DMS53 (cell line): ENCODE results near the gene ST8SIA4.

Experiments
- DNase-seq: peaks from one replicate; lab custom pipeline; 2025; lab: John Stamatoyannopoulos, UW

ST8SIA4 gene

DNA sequence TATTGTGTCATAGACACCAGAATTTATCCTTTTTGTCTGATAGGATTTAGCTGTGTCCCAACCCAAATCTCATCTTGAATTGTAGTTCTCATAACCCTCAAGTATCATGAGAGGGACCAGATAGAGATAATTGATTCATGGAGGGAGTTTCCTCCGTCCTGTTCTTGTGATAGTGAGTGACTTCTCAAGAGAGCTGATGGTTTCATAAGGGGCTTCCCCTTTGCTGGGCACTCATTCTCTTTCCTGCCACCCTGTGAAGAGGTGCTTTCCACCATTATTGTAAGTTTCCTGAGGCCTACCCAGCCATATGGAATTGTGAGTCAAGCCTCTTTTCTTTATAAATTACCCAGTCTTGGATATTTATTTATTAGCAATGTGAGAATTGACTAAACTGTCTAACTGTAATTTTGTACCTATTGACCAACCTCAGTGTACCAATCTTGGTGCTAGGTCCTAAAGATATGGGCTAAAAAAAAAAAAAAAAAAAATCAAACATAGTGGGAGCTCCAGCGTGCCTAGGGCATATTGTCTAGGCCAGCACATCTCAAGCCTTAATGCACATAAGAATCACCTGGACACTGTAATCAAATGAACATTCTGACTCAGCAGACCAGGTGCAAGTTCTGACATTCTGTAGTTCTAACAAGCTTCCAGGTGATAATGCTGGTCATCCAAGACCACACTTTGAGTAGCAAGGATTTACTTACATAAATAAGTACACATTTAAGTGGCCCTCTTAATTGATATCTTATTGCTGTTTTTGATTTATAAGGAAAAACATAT, 30.5 kb downstream of the ST8SIA4 start:
- peak; percentile 51 for DNase-seq

DNA sequence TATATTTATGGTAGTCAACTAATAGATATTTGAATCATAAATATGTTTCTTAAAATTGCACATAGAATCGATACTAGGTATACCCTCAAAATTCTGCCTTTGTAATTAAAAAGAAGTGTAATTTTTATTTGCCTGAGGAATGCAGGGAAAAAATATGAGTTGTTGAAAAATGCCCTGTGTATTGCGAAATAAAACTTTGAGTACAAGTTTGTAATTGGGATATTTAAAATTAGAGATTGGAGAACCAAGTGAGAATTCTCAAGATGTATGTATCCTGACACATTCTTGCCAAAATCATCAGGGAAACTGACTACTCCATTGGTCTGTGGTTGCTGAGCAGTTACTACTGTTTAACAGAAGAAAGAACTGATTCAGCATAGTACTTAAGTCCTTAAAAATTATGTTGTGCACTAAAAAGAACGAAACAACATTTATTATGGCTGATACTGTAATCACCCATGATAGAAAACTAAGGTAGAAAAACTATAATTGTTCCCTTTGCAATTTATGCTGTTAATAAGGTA, 36.0 kb downstream of the ST8SIA4 start:
- no peak for DNase-seq

DNA sequence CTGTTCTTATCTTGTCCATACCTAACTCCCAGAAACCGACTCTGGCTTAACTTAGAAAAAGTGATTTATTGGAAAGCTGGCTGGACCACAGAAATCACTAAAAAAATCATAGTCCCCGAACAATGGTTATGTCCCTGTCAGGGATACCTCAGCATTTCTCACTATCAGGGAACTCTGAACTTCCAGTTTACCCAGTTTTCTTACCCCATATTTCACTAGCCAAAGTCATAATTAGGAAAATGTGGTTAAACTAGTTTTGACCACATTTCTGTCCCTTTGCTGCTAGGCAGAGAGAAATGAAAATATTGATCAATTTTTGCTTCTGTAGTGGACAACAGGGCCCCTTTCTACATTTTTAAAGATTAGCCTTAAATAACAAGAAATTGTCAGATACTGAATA, 38.2 kb downstream of the ST8SIA4 start:
- DNase-seq: no peak

DNA sequence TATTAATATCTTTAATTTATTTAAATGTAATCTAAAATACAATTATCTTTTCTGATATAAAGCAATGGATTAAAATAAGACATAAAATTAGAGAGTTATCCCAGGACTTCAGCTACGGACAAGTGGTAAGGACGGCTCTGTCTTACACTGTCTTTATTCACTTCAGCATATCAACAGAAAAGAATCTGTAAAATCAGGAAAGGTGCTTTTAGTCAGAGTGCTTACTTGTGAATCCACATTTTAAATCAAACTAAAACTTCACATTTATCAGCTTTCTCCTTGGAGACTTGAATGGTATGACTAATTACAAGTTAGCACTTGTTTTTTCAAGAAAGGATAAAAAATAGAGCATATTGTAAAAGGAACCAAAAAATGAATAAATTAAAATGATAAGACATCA, 39.3 kb downstream of the ST8SIA4 start:
- no peak for DNase-seq

DNA sequence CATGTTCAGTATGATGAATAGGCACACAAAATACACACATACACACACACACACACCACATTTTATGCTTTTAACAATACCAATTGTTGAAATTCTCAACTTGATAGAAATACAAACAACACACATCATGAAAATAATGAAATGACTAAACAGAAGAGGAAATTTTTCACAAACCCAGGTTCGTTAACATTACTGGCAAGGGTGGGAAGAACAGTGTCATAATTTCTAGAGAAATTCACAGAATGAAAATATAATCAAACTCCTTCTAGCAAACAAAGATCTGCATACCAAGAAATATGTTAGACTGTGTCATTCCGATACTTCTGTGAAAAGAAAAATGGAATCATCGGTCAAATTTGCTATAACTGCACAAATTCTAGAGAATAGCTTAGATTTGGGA, 41.9 kb downstream of the ST8SIA4 start:
- no peak for DNase-seq

DNA sequence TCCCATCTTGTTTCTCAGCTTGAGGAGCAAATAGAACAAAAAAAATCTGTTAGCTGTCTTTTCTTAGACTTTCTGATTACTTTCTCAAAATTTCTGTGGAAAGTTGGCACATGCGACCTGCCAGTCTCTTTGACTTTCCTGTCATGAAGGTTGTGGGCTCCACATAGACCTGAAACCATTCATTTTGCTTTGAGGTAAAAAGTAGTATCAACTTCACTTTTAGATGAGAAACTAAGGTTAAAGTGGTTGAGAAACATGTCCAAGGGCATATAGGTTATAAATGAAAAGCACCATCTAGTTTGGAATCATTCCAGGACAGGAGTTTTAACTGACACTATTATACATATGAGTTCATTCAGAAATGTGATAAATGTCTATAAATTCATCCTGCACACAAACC, 42.7 kb downstream of the ST8SIA4 start:
- DNase-seq: no peak

DNA sequence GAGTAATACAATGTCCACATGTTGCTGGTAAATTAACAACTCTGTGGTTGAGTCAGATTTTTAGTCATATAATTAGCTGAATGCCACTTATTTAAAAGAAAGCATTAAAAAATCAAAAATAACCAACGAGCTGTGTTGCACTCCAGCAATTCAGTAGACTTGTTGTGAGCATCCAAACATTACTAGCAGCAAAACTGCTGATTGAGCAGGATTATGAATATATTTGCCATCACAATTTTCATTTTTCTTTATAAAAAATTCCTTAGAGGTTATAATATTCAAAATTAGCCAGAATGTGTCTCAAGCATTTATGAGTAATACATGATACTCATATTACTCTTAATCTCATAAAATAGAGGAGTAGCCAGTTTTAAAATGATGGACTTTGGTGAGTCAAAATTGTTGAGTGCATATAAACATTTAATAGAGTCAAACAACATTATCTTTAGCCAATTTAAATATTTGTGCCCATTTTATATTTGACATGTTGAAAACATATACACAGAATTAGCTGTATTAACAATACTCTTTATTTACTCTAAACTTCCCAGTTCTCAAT, 44.0 kb downstream of the ST8SIA4 start:
- DNase-seq: no peak

DNA sequence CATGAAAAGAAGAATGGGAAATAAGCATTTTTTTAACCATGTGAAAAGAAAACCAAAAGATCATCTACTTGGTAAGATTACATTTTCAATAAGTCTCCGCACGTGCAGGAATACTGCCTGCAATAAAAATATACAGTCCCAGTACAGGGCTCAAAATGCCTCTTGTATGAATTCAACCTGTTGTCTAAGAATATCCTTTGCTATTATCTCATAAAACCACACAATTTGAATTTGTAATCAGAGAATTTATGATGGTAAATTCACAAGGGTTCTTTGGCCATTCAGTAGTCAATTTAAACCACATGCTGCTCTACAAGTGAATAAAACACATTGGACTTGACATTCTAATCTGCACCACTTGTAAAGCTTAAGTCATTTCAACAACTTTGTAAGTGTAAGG, 46.6 kb downstream of the ST8SIA4 start:
- no peak for DNase-seq

DNA sequence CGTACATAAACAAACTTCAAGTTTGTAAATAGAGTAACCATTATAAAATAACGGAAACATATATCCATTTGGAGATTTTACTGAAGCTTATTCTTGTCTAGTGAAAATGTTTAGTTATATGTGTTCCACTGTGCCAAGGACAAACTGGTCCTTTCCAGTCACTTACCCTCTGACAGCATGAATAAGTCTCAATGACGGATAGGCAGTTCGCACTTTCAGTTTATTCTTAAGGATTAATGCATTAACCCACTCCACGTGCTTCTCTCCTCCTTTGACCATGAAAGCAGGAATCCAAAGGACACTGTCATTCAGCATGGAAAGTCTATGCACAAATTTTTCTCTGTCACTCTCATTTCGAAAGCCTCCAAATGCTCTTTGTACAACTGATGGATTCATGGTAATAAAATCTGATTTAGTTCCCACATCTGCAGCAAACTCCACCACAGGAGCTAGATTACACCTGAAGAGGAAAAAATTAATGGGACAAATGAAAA, 47.1 kb downstream of the ST8SIA4 start:
- no peak for DNase-seq

DNA sequence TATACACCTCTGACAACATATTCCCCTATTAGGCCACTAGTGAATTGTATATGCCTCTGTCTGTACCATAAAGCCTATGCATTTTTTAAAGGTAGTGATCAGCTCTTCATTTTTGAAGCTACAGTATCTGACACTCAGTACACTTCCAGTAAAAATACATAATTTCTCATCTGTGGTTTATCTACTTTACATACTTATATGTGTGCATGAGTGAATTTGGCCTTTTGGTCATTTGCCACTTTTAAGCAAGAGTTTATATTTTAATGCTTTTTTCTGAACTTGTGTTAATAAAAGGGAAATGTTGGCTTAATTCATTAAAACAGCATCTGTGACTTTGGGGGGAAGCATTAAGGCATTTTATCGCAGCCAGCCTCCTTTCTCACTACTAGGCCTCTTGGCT, 47.8 kb downstream of the ST8SIA4 start:
- no peak for DNase-seq

DNA sequence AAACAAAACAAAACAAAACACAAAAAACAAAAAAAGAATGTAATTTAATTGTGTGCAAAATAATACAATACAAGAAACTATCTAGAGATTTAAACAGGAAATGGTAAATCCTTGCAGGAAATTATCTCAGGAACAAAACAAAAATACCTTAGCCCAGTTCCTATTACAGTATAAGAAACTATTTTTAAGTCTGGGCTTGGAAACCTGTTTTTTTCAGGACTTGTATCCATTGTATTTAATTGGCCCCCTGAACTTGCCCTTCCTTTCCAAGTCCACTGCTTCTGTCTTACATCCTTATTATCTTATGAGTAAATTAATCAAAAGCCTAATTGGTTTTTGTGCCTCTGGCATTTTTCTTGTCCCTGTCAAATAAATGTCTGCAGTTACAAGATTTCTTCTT, 48.5 kb downstream of the ST8SIA4 start:
- no peak for DNase-seq

DNA sequence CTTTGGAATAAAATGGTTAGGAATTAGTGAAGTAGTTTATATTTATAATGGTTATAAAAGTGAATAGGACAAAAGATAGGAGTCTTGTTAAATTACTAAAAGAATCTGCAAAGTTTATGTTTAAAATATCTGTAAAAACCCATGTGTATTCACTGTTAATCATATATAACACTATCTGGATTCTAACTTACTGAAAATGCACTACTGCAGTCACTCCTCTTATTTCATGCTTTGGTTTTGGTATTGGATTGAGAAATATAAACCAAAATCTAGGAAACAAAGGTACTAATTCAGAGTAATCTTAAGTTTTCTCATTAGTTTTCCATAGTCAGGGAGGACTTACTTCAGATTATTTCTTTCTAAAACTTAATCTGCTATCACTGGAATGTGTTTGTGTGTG, 49.5 kb downstream of the ST8SIA4 start:
- no peak for DNase-seq

DNA sequence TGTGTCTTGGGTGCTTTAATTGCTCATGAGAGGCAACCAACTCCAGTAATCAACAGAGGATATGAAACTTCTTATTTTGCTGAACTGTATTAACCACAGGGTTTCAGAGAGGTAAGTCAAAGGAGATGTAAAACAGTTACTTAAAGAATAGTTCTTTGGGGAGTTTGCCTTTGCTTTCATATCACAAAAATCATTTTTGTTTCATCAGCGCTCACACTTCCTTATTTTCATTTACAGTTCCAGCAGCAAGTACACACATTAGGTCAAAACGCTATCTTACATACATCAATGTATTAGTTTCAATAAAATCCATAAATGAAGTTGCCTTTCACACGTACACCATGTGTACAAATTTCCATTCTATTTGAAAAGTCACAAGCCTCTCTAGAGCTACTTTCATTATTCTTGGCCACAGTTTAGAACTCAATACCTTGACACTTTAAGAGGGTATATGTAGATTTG, 50.1 kb downstream of the ST8SIA4 start:
- DNase-seq: no peak

DNA sequence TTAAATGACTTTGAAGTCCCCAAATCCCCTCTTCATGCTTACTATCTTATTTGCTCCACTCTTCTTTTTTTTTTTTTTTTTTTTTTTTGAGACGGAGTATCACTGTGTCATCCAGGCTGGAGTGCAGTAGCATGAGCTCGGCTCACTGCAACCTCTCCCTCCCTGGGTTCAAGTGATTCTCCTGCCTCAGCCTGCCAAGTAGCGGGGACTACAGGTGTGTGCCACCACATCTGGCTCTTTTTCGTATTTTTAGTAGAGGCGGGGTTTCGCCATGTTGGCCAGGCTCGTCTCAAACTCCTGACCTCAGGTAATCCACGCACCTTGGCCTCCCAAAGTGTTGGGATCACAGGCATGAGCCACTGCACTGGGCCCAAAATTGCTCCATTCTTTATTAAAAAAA, 51.0 kb downstream of the ST8SIA4 start:
- no peak for DNase-seq

DNA sequence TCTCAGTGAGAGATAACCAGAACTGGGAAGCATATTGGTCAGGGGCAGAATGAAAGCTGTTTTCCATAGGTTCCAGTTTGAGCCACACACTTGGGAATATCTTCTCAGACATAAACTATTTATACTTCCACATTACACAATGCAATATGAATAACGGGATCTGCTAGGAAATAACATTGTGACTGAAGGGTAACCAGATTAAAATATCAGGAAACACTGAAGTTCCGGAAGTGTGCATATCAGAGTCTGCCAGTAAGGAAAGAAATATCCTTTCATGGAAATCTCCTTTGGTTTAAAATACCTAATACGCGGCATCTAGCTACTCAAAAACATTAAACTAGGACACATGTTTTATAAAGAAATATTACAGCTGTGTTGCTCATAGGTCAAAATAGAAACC, 56.3 kb downstream of the ST8SIA4 start:
- no peak for DNase-seq

DNA sequence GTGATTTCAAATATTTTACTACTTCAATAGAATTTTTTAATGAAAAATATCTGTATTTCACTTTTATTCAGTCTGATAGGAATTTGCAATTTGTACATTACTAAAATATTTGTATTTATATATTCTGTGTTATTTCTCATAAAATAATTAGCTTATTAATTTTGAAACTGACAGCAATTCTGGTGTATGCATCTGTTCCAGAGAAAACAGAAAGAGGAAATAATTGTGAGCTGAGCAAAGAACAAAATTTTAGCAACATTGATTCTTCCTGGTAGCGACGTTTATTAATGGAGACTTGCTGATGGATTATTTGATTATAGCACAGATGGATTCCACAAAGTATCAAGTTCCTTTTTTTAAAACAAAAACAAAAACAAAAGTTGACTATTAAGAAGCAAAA, 61.0 kb downstream of the ST8SIA4 start:
- no peak for DNase-seq

DNA sequence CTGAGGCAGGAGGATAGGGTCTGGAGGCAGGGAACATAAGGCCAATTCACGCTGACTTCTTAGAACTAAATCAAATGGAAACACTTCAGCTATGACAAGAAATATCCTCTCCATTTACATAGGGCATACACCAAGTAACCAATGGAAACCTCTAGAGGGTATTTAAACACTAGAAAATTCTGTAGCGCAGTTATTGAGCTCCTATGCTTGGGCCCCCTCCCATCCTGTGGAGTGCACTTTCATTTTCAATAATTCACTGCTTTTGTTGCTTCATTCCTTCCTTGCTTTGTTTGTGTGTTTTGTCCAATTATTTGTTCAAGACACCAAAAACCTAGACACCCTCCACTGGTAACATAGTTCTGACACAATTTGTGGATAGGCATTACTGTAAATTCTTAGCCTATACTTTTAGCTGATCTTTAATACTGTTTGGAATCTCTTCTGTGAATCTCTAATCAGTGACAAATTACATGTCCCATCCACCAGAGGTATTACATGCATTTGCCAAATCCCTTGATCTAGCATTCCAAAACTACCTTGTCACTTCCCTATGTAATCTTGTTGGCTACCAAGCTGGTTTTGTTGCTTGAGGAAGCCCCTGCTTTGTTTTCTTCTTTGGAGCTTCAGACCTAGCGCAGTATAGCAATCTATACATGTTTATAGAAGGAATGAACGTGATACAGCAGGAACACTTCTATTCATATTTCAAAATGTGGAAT, 61.6 kb downstream of the ST8SIA4 start:
- DNase-seq: no peak

DNA sequence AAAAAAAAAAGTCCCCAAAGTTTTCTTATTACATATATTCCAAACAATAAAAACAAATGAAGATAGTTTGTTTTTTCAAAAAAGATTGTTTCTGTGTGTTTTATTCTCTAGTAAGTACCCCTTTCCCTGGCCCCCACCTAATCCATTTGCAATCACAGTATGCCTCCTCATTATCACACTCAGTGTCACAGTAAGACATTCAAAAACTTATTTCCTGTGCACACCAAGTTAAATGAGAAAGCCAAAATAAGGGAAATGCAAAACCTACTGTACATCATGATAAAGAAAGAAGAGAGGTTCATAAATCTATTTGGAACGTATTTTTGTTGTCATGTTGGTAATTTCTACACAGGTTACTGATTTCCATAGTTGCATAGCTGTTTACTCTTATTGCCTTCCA, 62.3 kb downstream of the ST8SIA4 start:
- no peak for DNase-seq

DNA sequence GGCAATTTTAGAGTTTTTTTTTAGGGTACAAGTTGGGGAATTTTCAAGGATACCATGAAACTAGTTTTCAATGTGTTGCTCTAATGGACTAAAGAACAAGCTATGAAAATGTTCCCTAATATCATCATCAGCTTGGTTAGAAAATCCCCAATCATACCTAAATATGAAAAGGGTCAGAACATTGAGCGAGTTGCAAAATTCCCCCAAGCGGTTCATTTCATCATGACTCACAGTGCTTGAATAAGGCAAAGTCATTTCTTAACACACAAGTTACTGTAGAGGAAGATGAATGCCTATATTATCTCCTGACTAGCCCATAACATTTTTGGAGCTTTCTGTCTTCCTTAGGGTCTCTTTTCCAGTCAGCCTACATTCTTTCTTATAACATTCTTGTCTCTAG, 62.7 kb downstream of the ST8SIA4 start:
- DNase-seq: no peak

DNA sequence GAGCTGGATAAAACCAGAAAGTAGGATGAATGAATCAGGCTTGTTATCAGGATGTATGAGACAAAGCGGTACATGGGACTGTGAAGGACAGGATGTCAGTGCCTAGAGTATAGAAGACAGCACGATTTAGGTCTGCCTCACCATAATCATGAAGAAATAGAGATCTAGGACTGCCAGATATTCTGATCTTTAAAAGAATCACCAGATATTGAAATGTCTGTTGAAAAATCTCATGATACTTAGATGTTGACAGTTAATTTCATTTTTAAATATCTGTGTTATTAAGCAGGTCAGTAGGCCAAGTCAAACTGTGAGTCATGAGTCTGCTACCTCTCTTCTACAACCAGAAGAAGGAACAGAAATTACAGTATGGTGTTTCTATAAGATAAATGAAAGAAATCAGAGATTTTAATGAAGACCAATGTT, 65.0 kb downstream of the ST8SIA4 start:
- DNase-seq: no peak

DNA sequence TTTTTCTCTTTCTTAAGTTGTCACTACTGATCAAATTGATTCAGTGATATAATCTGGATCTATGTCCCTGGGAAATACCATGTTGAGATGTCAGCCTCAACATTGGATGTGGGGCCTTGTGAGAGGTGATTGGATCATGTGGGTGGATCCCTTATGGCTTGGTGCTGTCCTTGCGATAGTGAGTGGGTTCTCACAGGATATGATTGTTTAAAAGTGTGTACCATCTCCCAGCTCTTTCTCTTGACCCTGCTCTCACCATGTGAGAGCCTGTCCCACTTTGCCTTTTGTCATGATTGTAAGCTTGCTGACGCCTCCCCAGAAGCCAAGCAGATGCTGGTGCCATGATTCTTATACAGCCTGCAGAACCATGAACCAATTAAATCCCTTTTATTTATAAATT, 68.6 kb downstream of the ST8SIA4 start:
- no peak for DNase-seq

DNA sequence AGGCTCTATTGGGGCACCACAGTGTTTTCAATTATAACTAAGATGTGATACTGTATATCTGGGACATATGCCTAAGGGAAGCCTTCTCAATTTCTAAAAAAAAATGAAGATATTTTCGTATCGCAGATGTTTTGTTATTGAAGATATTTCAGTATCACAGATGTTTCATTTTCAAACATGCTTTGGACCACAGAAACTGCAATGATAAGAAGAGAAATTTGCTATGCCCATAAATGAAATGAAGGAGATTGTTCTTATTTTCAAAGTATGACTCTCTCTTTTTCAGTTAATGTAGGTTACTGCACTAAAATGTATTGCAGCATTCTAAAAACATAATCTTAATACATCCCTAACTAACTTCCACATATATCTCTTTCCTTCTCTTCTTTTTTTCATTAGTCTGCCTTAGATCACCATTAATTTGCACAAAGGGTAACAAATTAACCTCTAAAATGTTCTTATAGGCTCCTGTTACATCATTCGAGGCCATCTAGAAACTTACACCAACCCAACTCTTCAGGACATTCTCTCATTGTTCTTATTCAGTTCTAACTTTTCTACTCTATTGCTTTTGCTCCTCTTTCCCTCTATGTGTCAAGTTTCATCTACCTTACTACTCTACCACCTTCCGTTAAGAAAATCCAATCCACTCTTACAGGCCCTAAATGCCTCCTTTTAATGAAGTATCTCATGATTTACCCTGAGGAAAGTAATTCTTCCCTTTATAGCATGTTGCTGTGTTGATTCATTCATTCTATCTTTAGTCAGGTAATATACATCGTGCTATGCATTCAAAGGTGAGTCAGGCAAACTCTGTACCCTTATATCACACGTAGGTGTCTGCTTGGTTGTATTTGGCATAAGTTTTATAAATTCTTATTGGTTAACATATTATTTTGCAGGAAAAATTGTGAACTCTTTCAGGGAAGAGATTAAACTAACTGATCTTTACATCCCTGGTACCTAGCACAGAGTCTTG, 70.5 kb downstream of the ST8SIA4 start:
- DNase-seq: no peak
